GM12874 (cell line): ENCODE measurements around the gene STMN1.

ENCODE experiments used
- TF ChIP-seq, protein P1 (sequence below): IDR thresholded peaks from 2 replicates; pipeline ENCODE4 v1.5.1; 2011; ENCODE audit warnings: low read depth, mild to moderate bottlenecking, control low read depth, low read length, moderate library complexity; ENCODE audit not compliant: insufficient read depth

STMN1 gene

GRCh38 chr1:25863486-25864262 is 42.5 kb downstream of the STMN1 start:
- TF ChIP-seq, protein P1, sequence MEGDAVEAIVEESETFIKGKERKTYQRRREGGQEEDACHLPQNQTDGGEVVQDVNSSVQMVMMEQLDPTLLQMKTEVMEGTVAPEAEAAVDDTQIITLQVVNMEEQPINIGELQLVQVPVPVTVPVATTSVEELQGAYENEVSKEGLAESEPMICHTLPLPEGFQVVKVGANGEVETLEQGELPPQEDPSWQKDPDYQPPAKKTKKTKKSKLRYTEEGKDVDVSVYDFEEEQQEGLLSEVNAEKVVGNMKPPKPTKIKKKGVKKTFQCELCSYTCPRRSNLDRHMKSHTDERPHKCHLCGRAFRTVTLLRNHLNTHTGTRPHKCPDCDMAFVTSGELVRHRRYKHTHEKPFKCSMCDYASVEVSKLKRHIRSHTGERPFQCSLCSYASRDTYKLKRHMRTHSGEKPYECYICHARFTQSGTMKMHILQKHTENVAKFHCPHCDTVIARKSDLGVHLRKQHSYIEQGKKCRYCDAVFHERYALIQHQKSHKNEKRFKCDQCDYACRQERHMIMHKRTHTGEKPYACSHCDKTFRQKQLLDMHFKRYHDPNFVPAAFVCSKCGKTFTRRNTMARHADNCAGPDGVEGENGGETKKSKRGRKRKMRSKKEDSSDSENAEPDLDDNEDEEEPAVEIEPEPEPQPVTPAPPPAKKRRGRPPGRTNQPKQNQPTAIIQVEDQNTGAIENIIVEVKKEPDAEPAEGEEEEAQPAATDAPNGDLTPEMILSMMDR: no peak

DNA sequence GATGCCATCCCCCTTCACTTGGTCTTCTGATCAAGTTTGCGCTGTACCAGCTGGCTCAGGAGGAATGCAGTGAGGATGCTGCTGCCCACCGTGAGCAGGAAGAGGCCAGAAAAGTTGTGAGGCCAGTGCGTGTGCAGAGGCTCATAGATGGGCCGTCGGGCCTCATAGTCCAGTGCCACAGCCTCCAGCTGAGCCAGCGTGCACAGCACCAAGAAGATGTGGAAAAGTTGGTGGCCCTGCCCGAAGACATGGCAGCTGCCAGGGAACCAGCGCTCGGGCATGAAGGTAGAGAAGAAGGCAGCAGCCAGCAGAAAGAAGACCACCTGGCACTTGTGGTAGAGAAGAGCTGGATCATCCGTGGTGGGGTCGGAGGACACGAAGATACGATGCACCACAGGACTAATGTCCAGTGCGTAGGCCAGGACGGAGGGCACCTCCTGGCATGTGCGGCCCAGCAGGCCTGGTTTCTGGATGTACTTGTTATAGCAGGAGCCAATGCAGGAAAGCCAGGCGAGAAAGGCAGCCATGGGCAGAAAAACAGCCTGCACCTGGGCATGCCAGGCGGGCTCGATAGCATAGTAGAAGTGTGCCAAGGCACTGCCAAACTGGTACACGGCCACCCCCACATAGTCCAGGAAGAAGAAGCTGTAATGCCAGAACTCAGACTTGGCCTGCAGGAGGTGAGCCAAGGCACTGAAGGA is 43.3 kb downstream of the STMN1 start:
- TF ChIP-seq, protein P1: no peak

DNA sequence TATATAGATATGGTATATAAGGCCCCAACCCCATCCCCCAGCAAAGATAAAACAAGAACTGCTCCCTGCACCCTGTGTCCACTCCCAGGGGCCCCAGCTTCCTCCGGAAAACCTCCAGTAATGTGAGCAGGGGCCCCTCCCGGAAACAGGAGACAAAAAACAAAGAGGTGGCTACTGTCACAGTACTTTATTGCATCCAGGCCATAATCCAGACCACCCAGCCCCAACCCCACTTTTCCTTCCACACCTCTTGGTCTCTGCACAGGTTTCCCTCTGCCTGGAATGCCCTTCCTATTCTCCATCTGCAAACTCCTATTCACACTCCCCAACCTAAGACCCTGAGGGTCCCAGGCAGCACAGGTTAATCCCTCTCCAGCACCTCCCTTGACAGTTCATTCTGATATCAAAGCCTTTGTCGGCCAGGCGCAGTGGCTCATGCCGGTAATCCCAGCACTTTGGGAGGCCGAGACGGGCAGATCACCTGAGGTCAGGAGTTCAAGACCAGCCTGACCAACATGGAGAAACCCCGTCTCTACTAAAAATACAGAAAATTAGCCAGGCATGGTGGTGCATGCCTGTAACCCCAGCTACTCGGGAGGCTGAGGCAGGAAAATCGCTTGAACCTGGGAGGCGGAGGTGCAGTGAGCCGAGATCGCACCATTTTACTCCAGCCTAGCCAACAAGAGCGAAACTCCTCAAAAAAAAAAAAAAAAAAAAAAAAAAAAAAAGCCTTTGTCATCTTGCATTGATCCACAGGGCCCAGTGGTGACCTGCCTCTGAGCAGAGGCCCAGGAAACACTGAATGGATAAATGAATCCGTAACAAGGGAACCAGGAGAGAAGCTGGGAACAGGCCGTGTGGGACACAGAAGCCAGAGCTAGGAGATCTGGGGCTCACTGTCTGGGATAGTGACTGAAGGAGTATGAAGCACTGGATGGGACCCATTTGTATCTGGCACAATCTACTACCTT is 44.6 kb downstream of the STMN1 start:
- TF ChIP-seq, protein P1: no peak

- TF ChIP-seq, protein P1: no peak
Observed at GRCh38 chr1:25858906-25859789, 47.1 kb downstream of the STMN1 start, which contains the start of gene AUNIP. TSS of gene AUNIP (minus strand) at chr1:25859457. CDS start at chr1:25859357, 100 bp downstream.

GRCh38 chr1:25858494-25858893 is 47.7 kb downstream of the STMN1 start:
- TF ChIP-seq, protein P1: no peak

DNA sequence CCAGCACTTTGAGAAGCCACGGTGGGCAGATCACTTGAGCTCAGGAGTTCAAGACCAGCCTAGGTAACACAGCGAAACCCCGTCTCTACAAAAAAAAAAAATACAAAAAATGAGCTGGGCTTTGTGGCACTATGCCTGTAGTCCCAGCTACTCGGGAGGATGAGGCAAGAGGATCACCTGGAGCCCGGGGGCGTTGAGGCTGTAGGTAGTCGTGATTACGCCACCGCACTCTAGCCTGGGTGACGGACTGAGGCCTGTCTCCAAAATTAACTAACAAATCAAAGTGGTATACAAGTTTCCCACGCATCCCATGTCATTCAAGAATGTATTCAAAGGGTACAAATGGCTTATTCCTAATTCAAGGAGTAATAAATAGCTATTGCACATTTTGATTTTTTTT is 49.4 kb downstream of the STMN1 start:
- TF ChIP-seq, protein P1: no peak
